SU-DHL-6 (cell line): ENCODE results near the gene PRTG.

Experiments
- EZH2phosphoT487 ChIP-seq: fragments of 200-600 bp; sonication (generic), shearing (Covaris generic); conservative IDR thresholded peaks from 2 replicates; pipeline ENCODE4 v1.6.1; 2018; ENCODE audit warnings: mild to moderate bottlenecking, antibody characterized with exemption, low read length, moderate library complexity, mixed read lengths
- TF ChIP-seq, protein P1 (sequence below): fragments of 200-600 bp; sonication (generic); IDR thresholded peaks from one replicate; pipeline ENCODE4 v1.5.1; 2017; ENCODE audit warnings: antibody characterized with exemption, mild to moderate bottlenecking, low read length, moderate library complexity; ENCODE audit not compliant: insufficient read depth, poor library complexity, severe bottlenecking

DNA sequence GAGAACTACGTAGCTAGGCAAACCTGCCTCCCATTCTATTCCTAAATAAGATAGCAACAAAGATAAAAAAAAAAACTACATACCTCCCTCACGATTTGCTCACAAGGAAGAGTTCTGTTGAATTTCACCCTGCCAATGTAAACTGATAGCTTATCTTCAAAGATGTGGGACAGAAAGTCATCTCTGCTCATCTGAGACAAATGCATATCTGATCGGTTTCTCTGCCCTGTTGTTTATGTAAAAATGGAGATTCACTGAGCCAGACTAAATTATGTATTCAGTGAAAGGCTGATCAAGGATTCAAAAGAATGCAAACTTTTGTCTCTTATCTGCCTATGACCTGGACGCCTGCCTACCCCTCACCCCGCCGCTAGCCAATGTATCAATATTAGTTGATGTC lies 166.0 kb downstream of the PRTG start:
- no peak for TF ChIP-seq EZH2phosphoT487
- TF ChIP-seq, protein P1, sequence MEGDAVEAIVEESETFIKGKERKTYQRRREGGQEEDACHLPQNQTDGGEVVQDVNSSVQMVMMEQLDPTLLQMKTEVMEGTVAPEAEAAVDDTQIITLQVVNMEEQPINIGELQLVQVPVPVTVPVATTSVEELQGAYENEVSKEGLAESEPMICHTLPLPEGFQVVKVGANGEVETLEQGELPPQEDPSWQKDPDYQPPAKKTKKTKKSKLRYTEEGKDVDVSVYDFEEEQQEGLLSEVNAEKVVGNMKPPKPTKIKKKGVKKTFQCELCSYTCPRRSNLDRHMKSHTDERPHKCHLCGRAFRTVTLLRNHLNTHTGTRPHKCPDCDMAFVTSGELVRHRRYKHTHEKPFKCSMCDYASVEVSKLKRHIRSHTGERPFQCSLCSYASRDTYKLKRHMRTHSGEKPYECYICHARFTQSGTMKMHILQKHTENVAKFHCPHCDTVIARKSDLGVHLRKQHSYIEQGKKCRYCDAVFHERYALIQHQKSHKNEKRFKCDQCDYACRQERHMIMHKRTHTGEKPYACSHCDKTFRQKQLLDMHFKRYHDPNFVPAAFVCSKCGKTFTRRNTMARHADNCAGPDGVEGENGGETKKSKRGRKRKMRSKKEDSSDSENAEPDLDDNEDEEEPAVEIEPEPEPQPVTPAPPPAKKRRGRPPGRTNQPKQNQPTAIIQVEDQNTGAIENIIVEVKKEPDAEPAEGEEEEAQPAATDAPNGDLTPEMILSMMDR = no peak
